ENCODE results near the gene PDGFB. TPM values are rescaled to one million over a fixed set of nuclear protein-coding genes. Genes with fewer than 3 reads are reported as not detected.

PDGFB gene
- total RNA-seq, 1 experiment from 2014 or later, result 8.3 TPM

- H3K9me3 ChIP-seq, result no peaks in the 10 kb centered on the region
- no TSS peak for BruUV-seq (replicated peaks)
- H3K27me3 ChIP-seq (replicated peaks; ENCODE audit: control insufficient read depth, insufficient read depth, low read length), result no peaks in the 10 kb centered on the region
- H3K36me3 ChIP-seq (ENCODE audit: control insufficient read depth, insufficient read depth, low read length), result no peaks in the 10 kb centered on the region
- DNase-seq, result peak; percentile 51 to 69
- ChIA-PET POLR2A (no interaction called here), CTCF (interaction anchor here (0.6 kb wide), 1 partner anchor 178 kb away, joined by 4 read pairs; no protein-coding TSS in a partner anchor)
- Mint-ChIP-seq H3K4me3 (ENCODE audit: unreplicated experiment) (no peak overlapping the region), H3K9me3 (ENCODE audit: unreplicated experiment) (no peaks in the 10 kb centered on the region), H3K27ac (ENCODE audit: unreplicated experiment) (peak overlapping the region; percentile 100), H3K4me1 (ENCODE audit: low read depth, unreplicated experiment) (peaks cover 55% of the 10 kb centered on the region), H3K36me3 (ENCODE audit: insufficient read depth, unreplicated experiment) (peaks cover 18% of the 10 kb centered on the region), H3K27me3 (ENCODE audit: insufficient read depth, unreplicated experiment) (no peaks in the 10 kb centered on the region)
- TF ChIP-seq, protein P1, sequence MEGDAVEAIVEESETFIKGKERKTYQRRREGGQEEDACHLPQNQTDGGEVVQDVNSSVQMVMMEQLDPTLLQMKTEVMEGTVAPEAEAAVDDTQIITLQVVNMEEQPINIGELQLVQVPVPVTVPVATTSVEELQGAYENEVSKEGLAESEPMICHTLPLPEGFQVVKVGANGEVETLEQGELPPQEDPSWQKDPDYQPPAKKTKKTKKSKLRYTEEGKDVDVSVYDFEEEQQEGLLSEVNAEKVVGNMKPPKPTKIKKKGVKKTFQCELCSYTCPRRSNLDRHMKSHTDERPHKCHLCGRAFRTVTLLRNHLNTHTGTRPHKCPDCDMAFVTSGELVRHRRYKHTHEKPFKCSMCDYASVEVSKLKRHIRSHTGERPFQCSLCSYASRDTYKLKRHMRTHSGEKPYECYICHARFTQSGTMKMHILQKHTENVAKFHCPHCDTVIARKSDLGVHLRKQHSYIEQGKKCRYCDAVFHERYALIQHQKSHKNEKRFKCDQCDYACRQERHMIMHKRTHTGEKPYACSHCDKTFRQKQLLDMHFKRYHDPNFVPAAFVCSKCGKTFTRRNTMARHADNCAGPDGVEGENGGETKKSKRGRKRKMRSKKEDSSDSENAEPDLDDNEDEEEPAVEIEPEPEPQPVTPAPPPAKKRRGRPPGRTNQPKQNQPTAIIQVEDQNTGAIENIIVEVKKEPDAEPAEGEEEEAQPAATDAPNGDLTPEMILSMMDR (IDR thresholded peaks at IDR 0.05; ENCODE audit: insufficient read depth in 1 of 2, low read depth in 1 of 2, low read length in 1 of 2, severe bottlenecking in 1 of 2, unreplicated experiment in 1 of 2), result no peak
- intact Hi-C loops (cut with micrococcal nuclease; ENCODE audit: unreplicated experiment), result no loop called here
- H3K4me3 ChIP-seq (ENCODE audit: low read depth, low read length), result no peak overlapping the region
- peaks cover 53% of the 10 kb centered on the region for H3K4me1 ChIP-seq
These were observed 68.6 kb downstream of the PDGFB start for GRCh38 chr22:39176143-39176713.

DNA sequence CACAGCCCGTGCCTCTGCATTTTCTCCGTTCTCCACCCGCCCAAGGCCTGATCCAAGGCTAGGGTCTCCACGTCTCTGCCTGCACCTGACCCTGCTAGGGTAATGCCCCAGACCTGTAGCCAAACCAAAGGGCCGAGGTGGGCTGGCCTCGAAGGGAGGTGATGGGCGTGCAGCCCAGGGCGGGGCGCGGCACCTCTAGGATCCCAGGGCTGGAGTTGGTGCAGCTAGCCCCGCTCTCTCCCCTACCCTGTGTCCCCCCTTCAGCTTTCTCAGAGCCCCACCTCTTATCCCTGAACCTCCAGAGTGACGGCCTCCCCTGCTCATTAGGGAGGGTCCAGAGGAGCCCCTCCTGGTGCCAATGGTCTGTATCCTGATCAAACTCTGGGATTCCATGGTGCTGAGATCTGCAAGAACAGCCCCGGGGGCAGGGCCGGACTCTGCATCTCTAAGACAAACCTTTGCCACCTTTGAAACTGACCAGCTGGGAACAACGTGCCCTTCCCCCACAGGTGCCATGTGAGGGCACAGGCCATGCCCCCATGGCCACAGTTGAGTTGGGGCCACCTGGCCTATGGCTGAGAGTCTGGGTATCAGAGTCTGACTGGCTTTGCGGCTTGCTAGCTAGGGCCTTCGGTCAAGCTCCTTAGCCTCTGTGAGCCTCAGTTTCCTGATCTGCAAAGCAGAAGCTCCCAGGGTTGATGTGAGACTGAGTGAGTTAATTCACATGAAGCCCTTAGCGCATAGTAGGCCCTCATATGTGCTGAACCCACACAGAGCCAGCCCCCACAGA, 69.2 kb downstream of the PDGFB start:
- H3K27me3 Mint-ChIP-seq (ENCODE audit: insufficient read depth, unreplicated experiment), result no peaks in the 10 kb centered on the region
- peaks cover 57% of the 10 kb centered on the region for H3K4me1 ChIP-seq
- H3K9me3 Mint-ChIP-seq (ENCODE audit: unreplicated experiment), result no peaks in the 10 kb centered on the region
- no peak overlapping the region for H3K4me3 ChIP-seq (ENCODE audit: low read depth, low read length)
- TF ChIP-seq, protein P1 (IDR thresholded peaks at IDR 0.05; ENCODE audit: insufficient read depth in 1 of 2, low read depth in 1 of 2, low read length in 1 of 2, severe bottlenecking in 1 of 2, unreplicated experiment in 1 of 2), result no peak
- ChIA-PET CTCF (interaction anchor here (0.6 to 1.1 kb wide), 3 partner anchors 136 to 179 kb away, joined by 3 to 5 read pairs (median 4); no protein-coding TSS in a partner anchor), POLR2A (interaction anchor here (0.9 kb wide), 1 partner anchor 144 kb away, joined by 3 read pairs; the partner anchor contains the start of gene RPL3)
- peaks cover 18% of the 10 kb centered on the region for H3K36me3 Mint-ChIP-seq (ENCODE audit: insufficient read depth, unreplicated experiment)
- H3K9me3 ChIP-seq, result no peaks in the 10 kb centered on the region
- intact Hi-C loops (cut with micrococcal nuclease; ENCODE audit: unreplicated experiment), result no loop called here
- H3K36me3 ChIP-seq (ENCODE audit: control insufficient read depth, insufficient read depth, low read length), result no peaks in the 10 kb centered on the region
- H3K4me3 Mint-ChIP-seq (ENCODE audit: unreplicated experiment), result peak overlapping the region; percentile 57
- no peaks in the 10 kb centered on the region for H3K27me3 ChIP-seq (replicated peaks; ENCODE audit: control insufficient read depth, insufficient read depth, low read length)
- no peak for DNase-seq
- BruUV-seq (replicated peaks), result no TSS peak
- peak overlapping the region; percentile 100 for H3K27ac Mint-ChIP-seq (ENCODE audit: unreplicated experiment)
- peaks cover 55% of the 10 kb centered on the region for H3K4me1 Mint-ChIP-seq (ENCODE audit: low read depth, unreplicated experiment)

DNA sequence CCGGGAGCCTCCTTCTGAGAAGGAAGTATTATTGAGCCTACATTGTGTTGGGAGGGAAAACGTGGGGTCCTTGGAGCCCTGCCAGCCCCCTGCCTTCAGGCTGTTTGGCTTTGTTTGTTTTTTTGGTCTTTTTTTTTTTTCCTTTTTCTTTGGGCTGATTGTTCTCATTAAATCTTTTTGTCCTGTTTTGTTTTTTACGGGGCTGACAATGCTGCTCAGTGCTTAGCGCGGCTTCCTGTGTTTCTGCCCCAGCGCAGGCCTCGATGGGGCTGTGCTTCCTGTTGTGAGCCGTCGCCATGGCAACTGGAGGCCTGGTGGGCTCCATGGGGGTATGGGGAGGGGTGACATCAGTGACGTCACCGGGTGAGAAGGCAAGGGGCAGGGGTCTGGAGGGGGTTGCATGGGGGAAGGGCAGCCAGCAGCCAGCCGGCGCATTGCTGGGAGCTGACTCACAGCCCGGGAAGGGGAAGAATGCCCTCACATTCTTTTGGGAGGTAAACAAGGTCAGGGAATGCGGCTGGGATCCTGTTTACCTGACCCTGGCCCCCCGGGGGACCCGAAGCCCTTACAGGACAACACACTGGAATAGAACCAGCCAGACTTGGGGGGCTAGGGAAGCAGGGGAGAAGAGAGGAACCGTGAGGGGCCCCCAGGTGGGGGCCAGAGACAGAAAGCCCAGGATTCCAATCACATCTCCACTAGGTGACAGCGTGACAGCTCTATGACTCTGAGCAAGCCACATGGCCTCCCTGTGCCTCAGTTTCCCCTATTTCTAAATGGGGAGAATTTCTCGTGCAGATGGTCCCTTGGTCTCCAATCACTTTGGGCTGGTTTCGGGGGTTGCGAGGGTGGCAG, 70.1 kb downstream of the PDGFB start:
- Mint-ChIP-seq H3K4me1 (ENCODE audit: low read depth, unreplicated experiment) (peaks cover 59% of the 10 kb centered on the region), H3K36me3 (ENCODE audit: insufficient read depth, unreplicated experiment) (peaks cover 18% of the 10 kb centered on the region), H3K4me3 (ENCODE audit: unreplicated experiment) (peak overlapping the region; percentile 57), H3K9me3 (ENCODE audit: unreplicated experiment) (no peaks in the 10 kb centered on the region), H3K27ac (ENCODE audit: unreplicated experiment) (peak overlapping the region; percentile 100), H3K27me3 (ENCODE audit: insufficient read depth, unreplicated experiment) (peaks cover 1% of the 10 kb centered on the region)
- DNase-seq, result peak; percentile 87 to 91
- H3K27me3 ChIP-seq (replicated peaks; ENCODE audit: control insufficient read depth, insufficient read depth, low read length), result no peaks in the 10 kb centered on the region
- ChIA-PET POLR2A (interaction anchor here (0.8 to 0.9 kb wide), 2 partner anchors 39 to 145 kb away, joined by 3 to 4 read pairs; partner anchors contain the start of gene RPL3), CTCF (interaction anchor here (0.6 to 1.1 kb wide), 3 partner anchors 76 to 174 kb away, joined by 3 to 5 read pairs (median 3); no protein-coding TSS in a partner anchor)
- H3K36me3 ChIP-seq (ENCODE audit: control insufficient read depth, insufficient read depth, low read length), result no peaks in the 10 kb centered on the region
- TF ChIP-seq, protein P1 (IDR thresholded peaks at IDR 0.05; ENCODE audit: insufficient read depth in 1 of 2, low read depth in 1 of 2, low read length in 1 of 2, severe bottlenecking in 1 of 2, unreplicated experiment in 1 of 2), result peak in 1 of 2 experiments; percentile 9
- H3K9me3 ChIP-seq, result no peaks in the 10 kb centered on the region
- BruUV-seq (replicated peaks), result no TSS peak
- H3K4me3 ChIP-seq (ENCODE audit: low read depth, low read length), result no peak overlapping the region
- peaks cover 57% of the 10 kb centered on the region for H3K4me1 ChIP-seq
- intact Hi-C loops (cut with micrococcal nuclease; ENCODE audit: unreplicated experiment), result loop anchor here (1.0 kb wide), 2 partner anchors 40 to 67 kb away; no protein-coding TSS in a partner anchor

All from Caco-2 (cell line).